DOHH2 (cell line): Measurements from ENCODE around the gene RNGTT.

Source experiments
- EZH2phosphoT487 ChIP-seq: fragments of 200-600 bp; sonication (generic); IDR thresholded peaks from 2 replicates; pipeline ENCODE4 v1.6.1; 2017; ENCODE audit warnings: borderline replicate concordance, mild to moderate bottlenecking, antibody characterized with exemption, low read length, moderate library complexity, mixed read lengths
- TF ChIP-seq, protein P1 (sequence below): fragments of 200-600 bp; sonication (generic); IDR thresholded peaks from one replicate; pipeline ENCODE4 v1.5.1; 2014; ENCODE audit warnings: antibody characterized with exemption, mild to moderate bottlenecking, low read depth, low read length; ENCODE audit not compliant: poor library complexity, severe bottlenecking

DNA sequence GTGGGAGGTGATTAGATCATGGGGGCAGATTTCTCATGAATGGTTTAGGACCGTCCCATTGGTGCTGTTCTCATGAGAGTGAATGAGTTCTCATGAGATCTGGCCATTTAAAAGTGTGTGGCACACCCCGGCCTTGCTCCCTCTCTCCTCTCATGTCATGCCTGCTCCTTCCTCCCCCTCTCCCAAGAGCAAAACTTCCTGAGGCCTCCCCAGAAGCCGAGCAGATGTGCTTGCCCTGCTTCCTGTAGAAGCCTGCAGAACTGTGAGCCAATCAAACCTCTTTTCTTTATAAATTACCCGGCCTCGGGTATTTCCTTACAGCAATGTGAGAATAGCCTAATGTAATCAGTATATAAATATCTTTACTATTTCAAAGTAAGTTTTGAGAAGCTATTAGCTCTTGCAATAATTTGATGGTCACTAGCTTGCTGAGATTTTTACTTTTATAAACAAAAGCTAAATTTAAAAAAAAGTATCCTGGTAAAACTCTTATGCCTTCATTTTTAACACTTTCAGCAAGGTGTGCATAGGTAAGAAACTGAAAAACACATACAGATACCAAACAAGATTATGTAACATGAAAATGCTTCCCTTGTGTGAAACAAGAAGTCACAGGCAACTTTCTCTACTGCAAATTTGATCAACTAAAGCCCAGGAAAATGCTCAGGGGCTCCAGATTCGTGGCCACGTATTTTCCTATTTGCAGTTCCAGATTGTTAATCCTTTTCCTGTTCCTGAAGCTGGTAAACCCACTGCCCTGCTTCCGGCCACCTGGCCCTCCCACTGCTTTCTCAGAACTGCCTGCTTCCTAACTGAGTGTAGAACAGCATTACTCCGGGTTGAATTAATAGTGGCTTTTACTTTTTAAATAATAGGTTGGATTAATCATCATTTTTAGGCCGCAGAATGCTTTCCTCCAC lies 402.1 kb downstream of the RNGTT start:
- TF ChIP-seq, protein P1, sequence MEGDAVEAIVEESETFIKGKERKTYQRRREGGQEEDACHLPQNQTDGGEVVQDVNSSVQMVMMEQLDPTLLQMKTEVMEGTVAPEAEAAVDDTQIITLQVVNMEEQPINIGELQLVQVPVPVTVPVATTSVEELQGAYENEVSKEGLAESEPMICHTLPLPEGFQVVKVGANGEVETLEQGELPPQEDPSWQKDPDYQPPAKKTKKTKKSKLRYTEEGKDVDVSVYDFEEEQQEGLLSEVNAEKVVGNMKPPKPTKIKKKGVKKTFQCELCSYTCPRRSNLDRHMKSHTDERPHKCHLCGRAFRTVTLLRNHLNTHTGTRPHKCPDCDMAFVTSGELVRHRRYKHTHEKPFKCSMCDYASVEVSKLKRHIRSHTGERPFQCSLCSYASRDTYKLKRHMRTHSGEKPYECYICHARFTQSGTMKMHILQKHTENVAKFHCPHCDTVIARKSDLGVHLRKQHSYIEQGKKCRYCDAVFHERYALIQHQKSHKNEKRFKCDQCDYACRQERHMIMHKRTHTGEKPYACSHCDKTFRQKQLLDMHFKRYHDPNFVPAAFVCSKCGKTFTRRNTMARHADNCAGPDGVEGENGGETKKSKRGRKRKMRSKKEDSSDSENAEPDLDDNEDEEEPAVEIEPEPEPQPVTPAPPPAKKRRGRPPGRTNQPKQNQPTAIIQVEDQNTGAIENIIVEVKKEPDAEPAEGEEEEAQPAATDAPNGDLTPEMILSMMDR: no peak
- TF ChIP-seq EZH2phosphoT487: no peak
